Adipose tissue (tissue), 3 donors: ENCODE results near the gene ERP27. TPM values are rescaled to one million over a fixed set of nuclear protein-coding genes. Genes with fewer than 3 reads are reported as not detected.

Source experiments
- H3K27ac ChIP-seq: one replicate; pipeline ENCODE4 v1.5.1; 2013; ENCODE audit warnings: low read depth, low read length
- WGBS, 3 donors: extraction: QIAGEN DNeasy Blood & Tissue Kit; methylation state at CpG; one replicate each; pipeline ENCODE4 v1.1.7; 2013; 5-methylcytosine and 5-hydroxymethylcytosine counted together
- polyA plus RNA-seq, 3 donors: library from polyadenylated mRNA; stranded (reverse); fragments of 200-250 nt; gene quantifications; one replicate each; pipeline ENCODE4 v1.2.3, GENCODE V29; 2013
- donor health status: healthy with polysubstance abuse.
- donor health status: Bipolar disorder and iron deficiency.
- donor health status: healthy.

The ERP27 gene
- polyA plus RNA-seq, 3 donors, result 0.21 to 44.0 (median 1.1) TPM

GRCh38 chr12:14948672-14949071 lies 10.3 kb upstream of the ERP27 start:
- H3K27ac ChIP-seq, result peak overlapping the region; percentile 28
- WGBS, 3 donors, result 7 to 10% (median 8%) methylated on average over 3 of the region's 3 CpGs

GRCh38 chr12:14946861-14947260 lies 8.5 kb upstream of the ERP27 start:
- 33 to 91% (median 74%) methylated on average over 1 of the region's 1 CpG for WGBS, 3 donors
- H3K27ac ChIP-seq, result no peak overlapping the region

GRCh38 chr12:14946162-14946561 lies 7.8 kb upstream of the ERP27 start:
- WGBS, 3 donors, result 71 to 94% (median 84%) methylated on average over 2 of the region's 2 CpGs
- H3K27ac ChIP-seq, result no peak overlapping the region

- no peak overlapping the region for H3K27ac ChIP-seq
- WGBS, 3 donors, result 74 to 89% (median 88%) methylated on average over 12 of the region's 12 CpGs
Observed at GRCh38 chr12:14942196-14942931, 4.0 kb upstream of the ERP27 start.

- 93 to 97% (median 97%) methylated on average over 2 of the region's 2 CpGs for WGBS, 3 donors
- no peak overlapping the region for H3K27ac ChIP-seq
Observed at GRCh38 chr12:14941369-14941768, 3.0 kb upstream of the ERP27 start.

- H3K27ac ChIP-seq, result no peak overlapping the region
- WGBS, 3 donors, result 28 to 82% (median 55%) methylated on average over 1 of the region's 1 CpG
Observed at GRCh38 chr12:14937689-14938088, 648 bp downstream of the ERP27 start.

- H3K27ac ChIP-seq, result no peak overlapping the region
- WGBS, 3 donors, result 46 to 96% (median 94%) methylated on average over 3 of the region's 3 CpGs
Observed at GRCh38 chr12:14937014-14937413, 1.3 kb downstream of the ERP27 start.

- 43 to 85% (median 81%) methylated on average over 6 of the region's 6 CpGs for WGBS, 3 donors
- no peak overlapping the region for H3K27ac ChIP-seq
Observed at GRCh38 chr12:14936224-14936861, 2.0 kb downstream of the ERP27 start.

GRCh38 chr12:14935031-14935430 lies 3.3 kb downstream of the ERP27 start:
- no peak overlapping the region for H3K27ac ChIP-seq
- 21 to 79% (median 64%) methylated on average over 4 of the region's 4 CpGs for WGBS, 3 donors

GRCh38 chr12:14934511-14934910 lies 3.8 kb downstream of the ERP27 start:
- 52 to 98% (median 96%) methylated on average over 2 of the region's 2 CpGs for WGBS, 3 donors
- no peak overlapping the region for H3K27ac ChIP-seq

GRCh38 chr12:14931791-14932560 lies 6.4 kb downstream of the ERP27 start:
- 73 to 97% (median 96%) methylated on average over 7 of the region's 7 CpGs for WGBS, 3 donors
- H3K27ac ChIP-seq, result no peak overlapping the region

GRCh38 chr12:14931359-14931758 lies 7.0 kb downstream of the ERP27 start:
- WGBS, 3 donors, result 46 to 89% (median 86%) methylated on average over 4 of the region's 4 CpGs
- no peak overlapping the region for H3K27ac ChIP-seq

- no peak overlapping the region for H3K27ac ChIP-seq
Observed at GRCh38 chr12:14930299-14930698, 8.0 kb downstream of the ERP27 start.

GRCh38 chr12:14928931-14929330 lies 9.4 kb downstream of the ERP27 start:
- 19 to 48% (median 40%) methylated on average over 4 of the region's 4 CpGs for WGBS, 3 donors
- no peak overlapping the region for H3K27ac ChIP-seq

- WGBS, 3 donors, result 87 to 90% (median 89%) methylated on average over 3 of the region's 3 CpGs
- H3K27ac ChIP-seq, result no peak overlapping the region
Observed at GRCh38 chr12:14927267-14927666, 11.1 kb downstream of the ERP27 start.

GRCh38 chr12:14924541-14924940 lies 13.8 kb downstream of the ERP27 start:
- no peak overlapping the region for H3K27ac ChIP-seq
- WGBS, 3 donors, result 68 to 99% (median 98%) methylated on average over 3 of the region's 3 CpGs

GRCh38 chr12:14923944-14924343 lies 14.4 kb downstream of the ERP27 start:
- 76 to 91% (median 86%) methylated on average over 2 of the region's 2 CpGs for WGBS, 3 donors
- no peak overlapping the region for H3K27ac ChIP-seq

- WGBS, 3 donors, result 92 to 93% (median 92%) methylated on average over 2 of the region's 2 CpGs
- H3K27ac ChIP-seq, result no peak overlapping the region
Observed at GRCh38 chr12:14921218-14921617, 17.1 kb downstream of the ERP27 start.

- no peak overlapping the region for H3K27ac ChIP-seq
- WGBS, 3 donors, result 69 to 77% (median 69%) methylated on average over 7 of the region's 7 CpGs
Observed at GRCh38 chr12:14920475-14921126, 17.7 kb downstream of the ERP27 start.
